RWPE1 (cell line): Measurements from ENCODE around the gene AFDN.

ENCODE experiments used
- CTCF ChIA-PET: fragments of 350-600 bp; sonication (Branson Sonifier 250); formaldehyde crosslinking; extraction: SDS; loops from one replicate; lab custom pipeline; 2021; lab: Yijun Ruan, JAX
- POLR2A ChIA-PET: fragments of 400-600 bp; formaldehyde crosslinking; extraction: SDS; loops from one replicate; lab custom pipeline; 2020; ENCODE audit warnings: antibody characterized with exemption; ENCODE audit not compliant: low non-redundant PET; lab: Yijun Ruan, JAX
- DNase-seq: peaks from one replicate; pipeline ENCODE4 v3.0.0; 2012; ENCODE audit warnings: low spot score
- H3K27ac ChIP-seq: fragments of 450-650 bp; 2 replicates; pipeline ENCODE4 v1.5.1; 2017
- TF ChIP-seq, protein P1 (sequence below): fragments of 450-650 bp; conservative IDR thresholded peaks from 2 replicates; pipeline ENCODE4 v1.5.1; 2017; ENCODE audit warnings: low read depth, mild to moderate bottlenecking

AFDN gene

DNA sequence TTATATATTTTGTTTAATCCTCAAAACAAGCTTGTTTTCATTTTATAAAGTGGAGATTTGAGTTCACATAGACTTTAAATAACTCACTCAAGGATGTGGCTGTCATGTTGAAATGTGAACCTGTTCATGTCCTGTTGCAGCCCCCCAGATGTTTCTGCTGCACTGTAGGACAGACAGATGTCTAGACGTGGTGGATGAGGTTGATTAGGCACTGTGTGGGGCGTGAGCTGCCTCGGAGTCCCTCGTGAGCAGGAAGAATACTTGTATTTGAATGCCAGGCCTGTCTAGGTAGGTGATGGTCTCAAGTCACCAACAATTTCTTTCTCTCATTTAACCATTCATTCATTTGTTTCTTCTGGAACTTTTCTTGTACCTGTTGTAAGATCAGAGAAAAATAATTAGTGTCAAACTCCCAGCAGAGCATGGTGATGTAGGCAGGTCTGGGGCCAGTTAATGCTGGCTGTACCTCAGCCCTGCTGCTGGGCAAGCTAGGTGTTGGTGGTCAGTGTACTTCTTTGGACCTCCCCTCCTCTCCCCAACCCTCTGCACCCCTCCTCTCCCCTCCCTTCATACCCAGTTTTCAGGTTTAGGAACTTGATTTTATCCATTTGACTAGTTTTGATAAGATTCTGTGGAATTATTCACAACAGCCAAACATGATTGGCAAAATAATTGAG, 34.0 kb downstream of the AFDN start:
- H3K27ac ChIP-seq, result no peak overlapping the region
- ChIA-PET CTCF (interaction anchor here (0.6 kb wide), 1 partner anchor 21 kb away, joined by 4 read pairs; no protein-coding TSS in a partner anchor), POLR2A (no interaction called here)
- DNase-seq, result no peak
- TF ChIP-seq, protein P1, sequence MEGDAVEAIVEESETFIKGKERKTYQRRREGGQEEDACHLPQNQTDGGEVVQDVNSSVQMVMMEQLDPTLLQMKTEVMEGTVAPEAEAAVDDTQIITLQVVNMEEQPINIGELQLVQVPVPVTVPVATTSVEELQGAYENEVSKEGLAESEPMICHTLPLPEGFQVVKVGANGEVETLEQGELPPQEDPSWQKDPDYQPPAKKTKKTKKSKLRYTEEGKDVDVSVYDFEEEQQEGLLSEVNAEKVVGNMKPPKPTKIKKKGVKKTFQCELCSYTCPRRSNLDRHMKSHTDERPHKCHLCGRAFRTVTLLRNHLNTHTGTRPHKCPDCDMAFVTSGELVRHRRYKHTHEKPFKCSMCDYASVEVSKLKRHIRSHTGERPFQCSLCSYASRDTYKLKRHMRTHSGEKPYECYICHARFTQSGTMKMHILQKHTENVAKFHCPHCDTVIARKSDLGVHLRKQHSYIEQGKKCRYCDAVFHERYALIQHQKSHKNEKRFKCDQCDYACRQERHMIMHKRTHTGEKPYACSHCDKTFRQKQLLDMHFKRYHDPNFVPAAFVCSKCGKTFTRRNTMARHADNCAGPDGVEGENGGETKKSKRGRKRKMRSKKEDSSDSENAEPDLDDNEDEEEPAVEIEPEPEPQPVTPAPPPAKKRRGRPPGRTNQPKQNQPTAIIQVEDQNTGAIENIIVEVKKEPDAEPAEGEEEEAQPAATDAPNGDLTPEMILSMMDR, result no peak

DNA sequence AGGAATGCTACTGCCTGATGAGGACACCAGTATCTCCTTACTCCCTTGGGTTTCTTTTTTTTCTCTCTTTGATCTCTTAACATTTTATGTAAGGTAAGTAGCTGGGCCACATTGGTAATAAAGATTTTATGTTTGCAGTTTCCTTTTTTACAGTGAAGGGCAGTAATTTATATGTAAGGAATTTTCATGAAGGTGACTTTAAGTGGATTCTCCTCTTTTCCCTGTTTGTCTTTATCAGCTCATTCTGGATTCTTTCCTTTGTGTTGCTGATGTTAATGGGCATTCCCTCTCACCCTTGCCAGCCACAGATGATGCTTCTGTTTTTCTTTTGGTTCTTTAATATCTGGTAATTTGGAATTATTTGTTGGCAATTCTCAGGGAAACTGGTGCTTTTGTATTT, 34.7 kb downstream of the AFDN start:
- TF ChIP-seq, protein P1, result no peak
- ChIA-PET POLR2A (no interaction called here), CTCF (no interaction called here)
- no peak for DNase-seq
- no peak overlapping the region for H3K27ac ChIP-seq

DNA sequence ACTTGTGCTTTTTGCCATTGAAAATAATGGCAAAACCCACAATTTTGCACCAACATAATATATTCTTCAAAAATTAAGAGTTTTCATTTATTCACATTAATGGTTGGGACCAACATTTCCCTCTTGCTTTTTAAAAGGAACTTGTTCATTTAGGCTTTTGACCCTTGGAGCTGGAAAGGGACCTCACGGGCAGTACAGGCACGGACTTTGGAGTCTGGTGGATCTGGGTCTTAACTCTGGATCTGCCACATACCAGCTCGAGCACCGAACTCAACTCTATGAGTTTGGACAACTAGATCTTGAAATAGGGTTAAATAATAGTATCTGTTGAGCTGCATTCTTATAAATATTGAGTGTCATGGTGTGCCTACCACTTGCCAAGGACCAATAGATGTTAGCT, 37.2 kb downstream of the AFDN start:
- POLR2A ChIA-PET, result no interaction called here
- CTCF ChIA-PET, result no interaction called here
- H3K27ac ChIP-seq, result no peak overlapping the region
- TF ChIP-seq, protein P1, result no peak
- DNase-seq, result no peak

DNA sequence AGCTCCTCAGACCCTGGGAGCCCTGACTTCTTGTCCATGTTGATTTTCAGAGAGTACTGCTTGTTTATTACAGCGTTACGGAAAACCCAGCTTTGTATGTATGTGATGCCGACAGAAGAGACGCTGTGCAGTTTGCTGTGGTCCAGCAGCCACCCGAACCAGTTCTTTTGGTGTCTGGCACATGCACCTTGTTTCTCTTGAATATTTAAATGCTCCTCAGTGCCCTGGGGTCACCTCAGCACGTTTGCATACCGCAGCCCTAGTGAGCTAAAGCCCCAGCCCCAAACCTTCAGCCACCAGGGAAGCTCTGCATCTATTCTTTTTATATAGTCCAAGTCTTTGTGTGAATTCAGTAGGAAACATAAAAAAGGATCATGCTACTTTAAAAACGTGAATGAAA, 39.9 kb downstream of the AFDN start:
- ChIA-PET CTCF (interaction anchor here (0.6 kb wide), 1 partner anchor 381 kb away, joined by 3 read pairs; no protein-coding TSS in a partner anchor), POLR2A (no interaction called here)
- no peak overlapping the region for H3K27ac ChIP-seq
- no peak for DNase-seq
- TF ChIP-seq, protein P1, result no peak

DNA sequence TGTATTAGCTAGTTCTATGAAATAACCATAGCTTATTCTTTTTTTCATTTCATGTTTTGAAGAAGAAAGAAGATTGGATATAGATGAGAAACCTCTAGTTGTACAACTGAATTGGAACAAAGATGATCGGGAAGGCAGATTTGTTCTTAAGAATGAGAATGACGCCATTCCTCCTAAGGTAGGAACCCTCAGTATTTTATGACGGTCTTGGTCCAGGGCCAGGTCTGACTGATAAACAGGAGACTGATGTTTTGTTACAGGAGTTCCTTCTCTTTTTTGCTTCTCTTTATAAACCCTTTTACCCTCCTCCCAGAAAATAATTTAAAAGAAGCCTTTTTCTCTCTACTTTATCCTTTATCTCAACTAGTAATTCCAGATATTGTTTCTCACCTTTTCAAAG, 43.6 kb downstream of the AFDN start:
- POLR2A ChIA-PET, result no interaction called here
- H3K27ac ChIP-seq, result no peak overlapping the region
- CTCF ChIA-PET, result interaction anchor here (0.7 to 0.8 kb wide), 2 partner anchors 55 to 560 kb away, joined by 3 to 7 read pairs; no protein-coding TSS in a partner anchor
- TF ChIP-seq, protein P1, result no peak
- no peak for DNase-seq

DNA sequence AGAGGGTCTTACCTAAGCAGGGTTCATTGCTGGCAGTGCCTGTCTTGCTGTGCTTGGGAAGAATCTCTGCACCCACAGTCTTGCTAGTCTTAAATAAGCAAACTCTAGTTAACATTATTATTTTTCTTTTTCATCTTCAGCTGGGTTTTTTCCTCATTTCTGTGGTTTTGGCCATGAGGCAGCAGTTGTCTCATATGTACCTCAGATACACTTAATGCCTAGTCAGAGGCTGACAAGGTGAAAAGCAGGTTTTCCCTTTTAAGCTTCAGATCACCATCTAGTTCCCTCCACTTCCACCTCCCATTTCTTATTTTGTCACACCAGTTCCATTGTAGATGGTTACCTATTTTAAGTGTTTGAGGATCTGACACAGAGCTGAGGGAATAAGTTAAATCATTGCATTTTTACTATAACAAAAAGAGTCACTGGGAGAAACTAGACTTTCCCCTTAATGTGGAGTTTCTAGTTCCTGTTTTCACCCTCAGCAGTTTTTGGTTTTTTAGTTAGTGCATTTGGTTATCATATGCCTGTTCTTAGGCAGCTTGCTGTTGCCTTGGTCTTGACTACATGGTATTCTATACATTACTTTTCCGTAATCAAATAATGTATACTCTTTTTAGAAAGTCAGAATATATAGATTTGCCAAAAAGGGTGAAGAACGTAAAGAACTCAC, 46.0 kb downstream of the AFDN start:
- no peak overlapping the region for H3K27ac ChIP-seq
- POLR2A ChIA-PET, result no interaction called here
- TF ChIP-seq, protein P1, result no peak
- CTCF ChIA-PET, result no interaction called here
- no peak for DNase-seq
